CD4-positive, alpha-beta T cell treated with Interleukin-15 for 4 hours (primary cell): ENCODE measurements around the gene CCDC154.
"Not testable (repeated sequence)": the region's sequence is repeated elsewhere in the genome, so short reads cannot be mapped to it uniquely, and the experiment has no call there.

Experiments used
- DNase-seq: peaks from one replicate; pipeline ENCODE4 v3.0.0-alpha.2; 2020; ENCODE audit warnings: low spot score

The CCDC154 gene

DNA sequence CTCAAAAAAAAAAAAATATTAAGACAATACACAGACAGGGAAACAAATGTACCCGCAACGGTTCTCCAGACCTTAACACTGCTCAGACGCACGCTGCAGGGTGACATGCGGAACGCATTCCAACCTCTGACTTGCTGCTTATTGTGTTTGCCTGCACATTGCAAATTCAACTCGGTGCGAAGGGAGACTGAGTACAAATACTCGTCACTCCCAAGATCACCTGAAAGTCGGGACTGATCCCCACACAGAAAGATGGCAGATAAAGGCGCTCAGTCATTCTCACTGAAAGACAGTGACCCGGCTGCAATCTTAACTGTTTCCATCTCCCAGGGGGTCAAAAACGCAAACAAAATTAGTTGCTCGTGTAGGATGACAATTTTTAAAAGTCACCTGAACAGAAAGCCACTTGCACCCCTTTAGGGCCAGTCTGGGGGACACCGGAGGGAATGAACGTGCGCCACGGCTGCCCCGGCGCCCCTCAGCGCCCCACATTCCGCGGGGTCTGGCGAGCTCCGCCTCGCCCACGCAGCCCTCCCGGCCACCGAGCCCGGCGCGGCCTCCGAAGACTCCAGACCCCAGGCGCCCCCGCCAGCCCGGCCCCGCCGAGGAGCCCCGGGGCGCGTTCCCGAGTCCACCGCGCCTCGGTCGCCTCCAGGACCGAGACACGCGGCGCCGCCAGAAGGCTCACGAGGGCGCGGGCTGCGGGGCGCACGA is 29.9 kb upstream of the CCDC154 start:
- no peak for DNase-seq

GRCh38 chr16:1472974-1473373 is 28.6 kb upstream of the CCDC154 start:
- DNase-seq, result no peak

DNA sequence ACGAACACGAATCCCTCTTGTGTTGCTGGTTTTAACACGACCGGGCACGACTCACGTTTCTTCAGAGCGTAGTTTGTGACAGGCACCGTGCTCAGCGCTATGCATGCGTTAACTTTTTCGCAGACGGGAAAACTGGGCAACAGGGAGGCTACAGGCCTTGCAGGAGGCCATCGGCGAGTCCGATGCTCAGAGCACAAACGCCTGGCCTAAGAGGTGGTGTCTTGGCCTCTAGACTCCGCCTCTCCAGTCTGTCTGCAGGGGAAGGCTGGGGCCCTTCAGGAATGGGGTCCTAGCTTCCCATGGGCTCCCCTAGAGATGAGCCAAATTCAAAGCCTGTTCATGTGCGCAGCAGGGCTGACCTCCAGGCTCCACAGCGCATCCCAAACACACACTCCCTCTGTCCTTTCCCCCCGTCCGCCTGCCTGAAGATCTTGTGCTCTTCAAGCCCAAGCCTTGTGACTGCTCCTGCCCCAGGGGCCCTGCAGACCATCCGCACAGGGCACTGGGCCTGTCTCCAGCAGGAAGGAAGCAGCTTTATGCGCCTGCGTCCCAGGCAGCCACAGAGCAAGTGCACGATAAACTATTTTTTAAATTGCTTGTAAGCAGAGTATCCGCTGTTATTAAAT is 27.3 kb upstream of the CCDC154 start:
- no peak for DNase-seq

- no peak for DNase-seq
Observed at GRCh38 chr16:1470481-1471251, 26.3 kb upstream of the CCDC154 start.

DNA sequence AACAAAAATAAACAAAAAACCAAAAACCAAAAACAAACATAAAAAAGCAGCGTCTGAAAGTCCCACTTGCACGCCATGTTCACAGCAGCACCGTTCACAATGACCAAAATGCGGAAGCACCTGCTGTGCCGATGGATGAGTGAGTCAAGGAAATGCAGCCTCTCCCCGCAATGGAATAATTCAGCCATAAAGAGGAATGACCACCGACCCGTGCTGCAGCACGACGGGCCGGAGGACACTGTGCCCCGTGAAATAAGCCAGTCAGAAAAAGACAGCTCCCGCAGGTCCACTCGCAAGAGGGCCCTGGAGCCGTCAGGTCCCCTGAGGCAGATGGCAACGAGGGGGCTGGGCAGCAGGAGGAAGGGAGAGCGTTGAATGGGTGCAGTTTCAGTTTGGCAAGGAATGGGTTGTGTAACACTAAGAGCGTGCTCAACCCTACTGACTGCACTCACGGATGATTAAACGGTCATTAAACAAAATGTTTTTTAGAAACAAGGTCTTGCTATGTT is 25.4 kb upstream of the CCDC154 start:
- DNase-seq, result no peak

- DNase-seq, result not testable (repeated sequence)
Observed at GRCh38 chr16:1469141-1469540, 24.8 kb upstream of the CCDC154 start.

GRCh38 chr16:1468426-1468810 is 24.1 kb upstream of the CCDC154 start:
- DNase-seq, result no peak

DNA sequence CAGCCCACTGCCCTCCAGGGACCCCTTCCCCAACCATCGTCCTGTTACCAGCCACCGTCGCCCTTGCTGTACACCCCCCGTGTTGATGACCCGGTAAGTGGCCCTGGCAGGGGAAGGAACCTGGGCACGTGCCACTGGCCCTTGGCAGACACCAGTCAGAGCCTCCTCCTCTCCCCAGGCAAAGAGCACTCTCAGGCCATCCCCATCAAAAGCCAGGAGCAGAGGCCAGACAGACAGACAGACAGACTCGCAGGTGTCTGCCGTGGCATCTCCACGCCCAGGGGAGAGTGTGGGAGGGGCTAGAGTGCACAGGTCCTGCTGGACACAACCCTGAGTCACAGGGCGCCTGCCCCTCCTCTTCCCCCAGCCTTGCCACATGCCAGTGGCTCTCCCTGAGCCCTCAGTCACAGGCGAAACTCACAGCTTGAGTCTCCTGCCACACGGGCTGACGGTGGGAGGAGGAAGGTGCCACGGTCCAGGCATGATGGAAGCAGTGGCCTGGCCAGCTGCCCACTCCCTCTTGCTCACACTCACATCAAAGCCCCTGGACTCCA is 22.7 kb upstream of the CCDC154 start:
- no peak for DNase-seq

GRCh38 chr16:1466054-1466453 is 21.7 kb upstream of the CCDC154 start:
- no peak for DNase-seq

DNA sequence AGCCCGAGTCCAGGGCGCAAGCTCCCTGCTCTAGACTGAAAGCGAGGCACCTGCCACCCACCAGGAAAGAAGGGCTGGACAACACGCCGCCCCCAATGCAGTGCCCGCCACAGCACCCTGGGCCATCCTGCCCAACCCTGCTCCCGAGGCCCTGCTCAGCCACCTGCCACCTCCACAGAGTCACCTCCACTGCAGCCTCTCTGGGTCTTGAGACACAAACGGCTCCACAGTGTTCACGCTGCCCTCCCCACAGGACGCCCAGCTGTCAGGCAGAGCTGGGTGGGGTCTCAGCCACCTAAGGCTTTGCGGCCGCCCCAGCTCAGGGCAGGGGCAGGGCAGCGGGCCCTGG is 21.2 kb upstream of the CCDC154 start:
- no peak for DNase-seq

DNA sequence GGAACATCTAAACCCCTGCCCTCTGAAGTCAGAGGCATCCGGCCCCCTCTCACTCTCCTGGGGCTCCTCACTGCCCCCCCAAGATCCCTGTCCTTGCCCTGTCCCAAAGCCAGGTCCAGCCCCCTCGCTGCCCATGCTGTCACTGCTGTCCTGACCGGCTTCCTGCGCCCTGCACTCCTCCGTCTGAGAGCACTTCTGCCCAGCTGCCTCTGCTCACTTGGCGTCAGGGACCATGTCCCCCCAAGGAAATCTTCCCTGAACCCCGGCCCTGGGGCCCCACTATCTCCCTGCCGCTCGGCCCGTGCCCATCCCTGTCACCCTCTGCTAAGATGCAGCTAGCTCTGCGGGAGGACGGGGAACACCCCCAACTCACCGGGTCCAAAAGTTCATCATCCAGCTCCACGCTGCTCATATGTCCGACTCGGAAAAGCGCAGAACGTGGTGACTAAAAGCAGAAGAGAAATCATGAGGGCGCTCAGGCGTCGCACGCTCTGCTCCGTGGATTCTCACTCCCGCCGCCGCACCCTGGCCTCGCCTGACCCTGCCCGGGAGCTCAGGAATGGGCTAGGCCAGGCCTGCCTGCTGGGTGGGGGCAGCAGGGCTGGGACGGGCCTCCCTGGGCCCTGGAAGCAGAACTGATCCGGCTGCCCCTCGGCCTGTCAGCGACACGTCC is 20.7 kb upstream of the CCDC154 start:
- DNase-seq, result no peak

- no peak for DNase-seq
Observed at GRCh38 chr16:1464196-1464893, 20.0 kb upstream of the CCDC154 start.

- no peak for DNase-seq
Observed at GRCh38 chr16:1461146-1461545, 16.8 kb upstream of the CCDC154 start.

GRCh38 chr16:1460602-1461138 is 16.3 kb upstream of the CCDC154 start:
- no peak for DNase-seq

DNA sequence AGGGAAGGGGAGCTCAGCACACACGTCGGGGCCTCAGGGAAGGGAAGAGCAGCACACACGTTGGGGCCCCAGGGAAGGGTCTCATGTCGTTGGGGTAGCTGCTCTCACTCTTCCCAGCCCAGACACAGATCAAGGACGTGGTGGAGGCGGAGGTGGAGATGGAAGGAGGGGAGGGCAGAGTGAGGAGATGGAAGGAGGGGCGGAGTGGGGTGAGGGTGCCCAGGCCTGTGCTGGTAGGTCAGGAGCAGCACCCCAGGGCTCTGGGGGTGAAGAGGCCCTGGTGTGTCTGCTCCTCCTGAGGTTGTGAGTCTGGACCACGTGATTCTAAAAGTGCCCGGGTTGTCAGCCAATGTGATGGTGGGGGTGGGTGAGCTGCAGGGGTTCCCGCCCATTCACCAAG is 15.6 kb upstream of the CCDC154 start:
- no peak for DNase-seq

GRCh38 chr16:1458977-1459341 is 14.6 kb upstream of the CCDC154 start:
- DNase-seq, result no peak

DNA sequence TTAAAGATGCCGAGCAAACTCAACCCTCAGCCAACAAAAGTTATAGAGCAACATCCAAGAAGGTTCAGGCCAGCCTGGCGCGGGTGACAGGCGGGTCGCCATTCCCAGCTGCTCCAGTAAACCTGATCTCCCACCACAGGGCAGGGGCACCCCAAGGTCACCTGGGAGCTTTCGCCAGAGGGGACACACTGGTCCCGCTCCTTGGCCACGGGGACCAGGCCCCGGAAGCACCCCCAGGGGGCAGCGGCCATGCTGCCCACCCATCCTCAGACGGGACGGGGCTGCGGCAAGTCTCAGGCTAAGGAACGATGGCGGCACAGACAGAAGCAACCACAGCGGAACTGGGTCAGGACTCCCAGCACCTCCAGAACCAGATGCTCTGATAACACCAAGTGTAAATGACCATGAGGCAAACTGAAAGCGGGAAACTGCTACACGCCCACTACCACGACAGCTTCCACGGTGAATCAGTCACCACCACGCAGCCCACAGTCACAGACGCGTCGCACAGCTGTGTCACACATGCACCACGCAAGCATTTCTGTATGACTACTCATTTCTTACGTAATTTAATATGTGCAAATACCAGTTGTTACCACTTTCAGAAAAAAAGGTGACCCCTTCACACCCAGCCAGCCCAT is 14.1 kb upstream of the CCDC154 start:
- DNase-seq, result no peak

DNA sequence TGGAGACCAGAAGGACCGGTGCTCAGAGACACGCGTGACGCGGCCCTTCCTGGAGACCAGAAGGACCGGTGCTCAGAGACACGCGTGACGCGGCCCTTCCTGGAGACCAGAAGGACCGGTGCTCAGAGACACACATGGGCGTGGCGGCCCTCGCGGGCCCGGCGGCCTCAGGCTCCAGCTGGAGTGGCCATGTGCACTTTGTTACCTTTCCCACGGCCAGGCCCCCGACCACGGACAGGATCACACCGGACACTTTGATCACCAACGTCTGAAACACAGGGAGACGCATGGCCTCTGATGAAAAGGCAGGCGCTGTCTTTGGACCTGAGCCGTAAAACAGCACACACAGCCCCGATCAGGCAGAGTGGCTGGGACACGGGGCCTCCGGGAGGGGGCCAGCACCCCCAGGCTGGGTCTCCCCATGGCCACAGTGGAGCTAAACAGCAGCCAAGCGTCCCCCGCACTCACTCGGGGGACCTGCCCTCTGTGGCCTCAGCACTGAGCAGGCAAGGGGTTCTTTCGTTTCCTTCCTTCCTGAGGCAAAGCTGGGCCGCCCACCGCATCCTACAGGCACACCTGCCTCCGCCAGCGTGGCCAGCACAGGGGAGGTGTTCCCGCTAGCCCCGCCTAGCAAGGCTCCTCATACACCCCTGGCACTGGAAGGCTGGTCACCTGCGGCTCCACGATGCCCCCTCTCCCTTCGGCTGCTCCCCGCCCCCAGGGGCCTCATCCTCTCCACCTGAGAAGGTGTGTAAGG is 13.3 kb upstream of the CCDC154 start:
- no peak for DNase-seq

- no peak for DNase-seq
Observed at GRCh38 chr16:1456951-1457350, 12.6 kb upstream of the CCDC154 start.
